ENCODE results near the gene TMEM132D.

TMEM132D gene

GRCh38 chr12:129325566-129325965 lies 578.3 kb downstream of the TMEM132D start:
- DNase-seq = no peak

- no peak for DNase-seq
Measured at GRCh38 chr12:129312048-129312447, 591.8 kb downstream of the TMEM132D start.

- no peak for DNase-seq
Measured at GRCh38 chr12:129310346-129310745, 593.5 kb downstream of the TMEM132D start.

- no peak for DNase-seq
Measured at GRCh38 chr12:129305851-129306250, 598.0 kb downstream of the TMEM132D start.

- no peak for DNase-seq
Measured at GRCh38 chr12:129304529-129304928, 599.3 kb downstream of the TMEM132D start.

- DNase-seq = no peak
Measured at GRCh38 chr12:129300011-129300410, 603.8 kb downstream of the TMEM132D start.

- no peak for DNase-seq
Measured at GRCh38 chr12:129298921-129299320, 604.9 kb downstream of the TMEM132D start.

- no peak for DNase-seq
Measured at GRCh38 chr12:129296671-129297070, 607.2 kb downstream of the TMEM132D start.

GRCh38 chr12:129294868-129295267 lies 609.0 kb downstream of the TMEM132D start:
- no peak for DNase-seq

- no peak for DNase-seq
Measured at GRCh38 chr12:129279771-129280170, 624.1 kb downstream of the TMEM132D start.

GRCh38 chr12:129276361-129277060 lies 627.3 kb downstream of the TMEM132D start:
- no peak for DNase-seq

GRCh38 chr12:129269756-129270495 lies 633.9 kb downstream of the TMEM132D start:
- no peak for DNase-seq

GRCh38 chr12:129258781-129259318 lies 645.0 kb downstream of the TMEM132D start:
- no peak for DNase-seq

- no peak for DNase-seq
Measured at GRCh38 chr12:129257524-129257923, 646.3 kb downstream of the TMEM132D start.

- no peak for DNase-seq
Measured at GRCh38 chr12:129246630-129247029, 657.2 kb downstream of the TMEM132D start.

GRCh38 chr12:129245769-129246168 lies 658.1 kb downstream of the TMEM132D start:
- DNase-seq = no peak

GRCh38 chr12:129241852-129242251 lies 662.0 kb downstream of the TMEM132D start:
- DNase-seq = no peak

- no peak for DNase-seq
Measured at GRCh38 chr12:129237881-129238280, 665.9 kb downstream of the TMEM132D start.

GRCh38 chr12:129234209-129234608 lies 669.6 kb downstream of the TMEM132D start:
- DNase-seq = no peak

- DNase-seq = no peak
Measured at GRCh38 chr12:129231491-129231890, 672.3 kb downstream of the TMEM132D start.

GRCh38 chr12:129230995-129231394 lies 672.8 kb downstream of the TMEM132D start:
- no peak for DNase-seq

GRCh38 chr12:129226851-129227250 lies 677.0 kb downstream of the TMEM132D start:
- DNase-seq = no peak

- no peak for DNase-seq
Measured at GRCh38 chr12:129226005-129226404, 677.8 kb downstream of the TMEM132D start.

GRCh38 chr12:129215556-129215955 lies 688.3 kb downstream of the TMEM132D start:
- no peak for DNase-seq
